ENCODE results near the gene KCNK3.

The KCNK3 gene

DNA sequence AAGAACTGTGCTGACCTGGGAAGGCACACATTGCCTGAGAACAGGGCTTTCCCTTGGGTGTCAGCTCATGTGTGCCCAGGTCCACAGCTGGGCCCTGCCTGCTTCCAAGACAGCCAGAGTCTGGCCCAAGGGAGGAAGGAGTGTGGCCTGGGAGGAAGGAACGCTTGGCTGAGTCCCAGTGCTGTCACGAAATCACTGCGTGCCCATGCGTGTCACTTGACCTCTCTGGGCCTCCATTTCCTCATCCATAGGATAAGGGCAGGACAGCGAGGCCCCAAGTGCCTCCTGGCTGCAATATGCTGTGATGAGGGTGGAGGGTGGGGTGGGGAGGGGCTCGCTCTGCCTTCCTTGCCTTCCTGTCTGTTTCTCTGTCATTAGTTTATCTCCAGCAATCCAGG, 642 bp upstream of the KCNK3 start:
- DNase-seq (ENCODE audit: low read depth), result no peak

DNA sequence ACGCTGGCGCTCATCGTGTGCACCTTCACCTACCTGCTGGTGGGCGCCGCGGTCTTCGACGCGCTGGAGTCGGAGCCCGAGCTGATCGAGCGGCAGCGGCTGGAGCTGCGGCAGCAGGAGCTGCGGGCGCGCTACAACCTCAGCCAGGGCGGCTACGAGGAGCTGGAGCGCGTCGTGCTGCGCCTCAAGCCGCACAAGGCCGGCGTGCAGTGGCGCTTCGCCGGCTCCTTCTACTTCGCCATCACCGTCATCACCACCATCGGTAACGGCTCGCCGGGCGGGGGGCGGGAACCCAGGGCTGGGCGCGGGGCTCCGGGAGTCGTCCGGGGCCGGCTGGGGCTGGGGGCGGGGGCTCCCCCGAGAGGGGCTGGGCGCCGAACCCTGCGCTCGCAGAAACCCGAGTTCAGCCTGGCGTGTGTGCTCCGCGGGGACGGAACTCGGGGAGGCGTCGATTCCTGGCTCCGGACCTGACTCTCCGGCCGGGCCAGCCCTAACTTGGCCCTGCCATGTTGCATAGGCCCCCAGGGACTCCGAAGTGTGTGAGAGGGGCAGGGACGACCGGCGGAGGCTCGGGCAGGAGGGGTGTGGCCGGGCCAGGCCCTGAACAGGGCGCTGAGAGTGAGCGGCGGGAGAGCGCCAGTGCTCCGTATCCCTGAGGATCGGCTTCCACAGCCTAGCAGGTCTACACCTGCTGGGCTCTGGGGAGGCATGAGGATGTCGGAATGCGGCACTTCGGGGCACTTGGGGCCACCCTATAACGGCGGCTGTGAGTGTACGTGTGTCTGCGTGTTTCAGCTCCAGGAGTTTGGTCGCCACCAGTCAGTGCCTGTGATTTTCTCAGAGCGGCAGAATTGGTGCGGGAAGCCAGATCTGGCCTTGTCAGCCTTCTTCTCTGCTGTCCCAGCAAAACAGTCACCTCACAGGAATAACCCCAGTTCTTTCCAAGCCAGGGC, 651 bp downstream of the KCNK3 start:
- peak; percentile 47 for DNase-seq (ENCODE audit: low read depth)

DNA sequence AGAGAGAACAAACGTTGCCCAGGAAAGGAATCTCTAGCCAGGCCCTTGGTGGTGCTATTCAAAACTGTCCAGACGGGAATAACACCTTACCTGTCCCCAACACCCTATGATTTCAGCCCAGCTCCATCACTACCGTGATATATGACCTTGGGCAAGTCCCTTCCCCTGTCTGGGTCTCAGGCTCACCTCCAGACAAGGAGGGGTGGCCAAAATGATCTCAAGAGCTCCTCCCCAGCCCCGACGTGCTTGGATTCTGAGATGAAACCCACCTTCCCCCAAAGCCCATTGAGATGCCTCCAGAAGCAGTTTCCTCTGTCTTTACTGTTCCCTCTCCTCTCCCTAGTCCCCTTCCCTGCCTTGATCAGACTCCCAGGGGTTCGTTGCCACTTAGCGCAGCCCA, 1.5 kb downstream of the KCNK3 start:
- no peak for DNase-seq (ENCODE audit: low read depth)

DNA sequence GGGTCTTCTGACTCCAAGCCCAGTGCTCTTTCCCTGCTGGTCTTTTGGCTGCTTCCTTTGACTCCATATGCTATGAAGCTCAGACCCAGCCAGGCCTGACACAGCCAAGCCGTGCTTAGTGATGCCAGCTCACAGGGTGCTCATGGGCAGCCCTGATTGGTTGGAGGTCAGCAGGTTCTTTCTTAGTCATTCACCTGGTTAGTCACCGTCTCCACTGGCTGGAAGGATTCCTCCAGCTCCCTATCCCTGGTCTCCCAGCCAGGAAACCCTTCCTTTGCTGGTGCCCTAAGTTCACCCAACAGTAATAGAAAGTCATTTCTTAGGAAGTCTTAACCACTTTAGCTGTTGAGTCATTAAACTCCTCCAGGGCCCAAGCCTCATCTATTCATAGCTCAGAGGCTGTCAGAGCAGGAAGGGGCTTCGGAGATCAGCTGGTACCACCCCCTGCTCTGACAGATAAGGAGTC, 3.9 kb downstream of the KCNK3 start:
- DNase-seq (ENCODE audit: low read depth), result peak; percentile 99

DNA sequence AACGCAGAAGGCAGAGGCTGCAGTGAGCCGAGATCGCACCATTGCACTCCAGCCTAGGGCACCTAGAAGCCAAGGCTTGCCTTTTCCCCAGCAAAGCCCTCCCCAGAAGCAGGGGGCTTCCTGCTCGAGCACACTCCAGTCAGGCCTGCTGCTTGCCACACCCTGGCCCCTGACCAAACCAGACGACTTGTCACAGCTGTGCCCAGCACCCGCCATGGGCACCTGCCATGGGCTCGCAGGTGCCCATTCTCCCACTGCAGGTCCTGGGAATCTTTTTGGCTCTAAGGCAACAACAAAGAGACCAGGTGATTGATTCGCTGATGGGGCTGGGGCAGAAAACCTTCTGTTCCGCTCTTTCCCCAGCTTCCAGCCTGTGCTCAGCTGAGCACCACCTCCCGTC, 4.9 kb downstream of the KCNK3 start:
- DNase-seq (ENCODE audit: low read depth), result no peak

DNA sequence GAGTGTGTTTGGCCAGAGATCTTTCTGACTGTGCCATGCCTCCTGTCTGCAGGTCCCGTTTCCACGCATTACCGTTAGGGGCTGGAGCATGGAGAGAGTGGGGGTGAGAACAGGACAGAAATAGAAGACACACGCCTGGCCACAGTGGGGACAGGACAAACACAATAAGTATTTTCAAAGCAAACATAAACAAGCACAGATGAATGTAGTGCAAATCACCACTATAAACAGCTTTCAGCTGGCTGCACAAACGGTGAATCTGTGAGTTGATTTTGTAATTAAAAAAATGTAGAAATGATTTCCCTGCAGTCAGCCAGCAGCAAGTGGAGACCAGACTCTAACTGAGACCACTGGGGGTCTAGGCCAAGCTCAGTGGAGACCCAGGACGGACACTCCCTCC, 6.8 kb downstream of the KCNK3 start:
- DNase-seq (ENCODE audit: low read depth), result no peak

DNA sequence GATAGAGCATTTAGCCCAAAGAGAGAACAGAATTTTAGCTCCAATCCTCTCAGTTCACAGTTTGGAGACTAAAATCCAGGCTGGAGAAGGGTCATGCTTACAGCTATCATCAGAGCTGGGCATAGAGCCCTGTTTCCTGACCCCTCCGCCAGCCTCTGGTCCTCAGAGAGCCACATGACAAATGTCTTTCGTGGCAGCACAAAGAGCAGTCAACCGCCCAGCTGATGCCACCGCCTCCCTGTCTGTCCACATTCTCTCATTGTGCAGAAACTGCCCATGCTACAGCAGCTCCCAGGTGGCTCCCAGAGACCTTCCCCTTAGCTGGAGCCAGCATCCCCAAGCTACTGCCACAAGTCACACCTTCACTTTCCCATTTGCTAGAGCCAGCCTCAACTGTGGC, 7.6 kb downstream of the KCNK3 start:
- DNase-seq (ENCODE audit: low read depth), result no peak

DNA sequence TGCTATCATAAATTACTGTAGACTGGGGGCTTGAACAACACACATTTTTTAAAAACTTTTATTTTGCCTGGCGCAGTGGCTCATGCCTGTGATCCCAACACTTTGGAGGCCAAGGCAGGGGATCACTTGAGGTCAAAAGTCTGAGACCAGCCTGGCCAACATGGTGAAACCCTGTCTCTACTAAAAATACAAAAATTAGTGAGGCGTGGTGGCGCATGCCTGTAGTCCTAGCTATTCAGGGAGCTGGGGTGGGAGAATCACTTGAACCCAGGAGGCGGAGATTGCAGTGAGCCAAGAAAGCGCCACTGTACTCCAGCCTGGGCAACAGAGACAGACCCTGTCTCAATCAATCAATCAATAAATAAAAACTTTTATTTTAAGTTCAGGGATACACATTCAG, 9.1 kb downstream of the KCNK3 start:
- no peak for DNase-seq (ENCODE audit: low read depth)

DNA sequence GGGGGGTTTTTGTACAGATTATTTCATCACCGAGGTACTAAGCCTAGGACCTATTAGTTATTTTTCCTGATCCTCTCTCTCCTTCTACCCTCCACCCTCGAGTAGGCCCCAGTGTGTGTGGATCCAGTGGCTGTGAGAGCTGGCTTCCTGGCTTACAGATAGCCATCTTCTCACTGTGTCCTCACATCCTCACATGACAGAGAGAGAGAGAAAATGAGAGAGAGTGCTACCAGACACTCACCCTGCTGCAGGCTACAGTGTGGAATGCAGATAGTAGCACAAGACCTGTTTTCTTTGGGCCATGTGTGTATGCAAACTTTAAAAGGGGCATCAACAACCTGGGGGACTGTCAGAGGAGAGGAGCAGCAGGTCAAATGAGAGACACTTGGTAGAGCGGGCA, 9.5 kb downstream of the KCNK3 start:
- peak; percentile 38 for DNase-seq (ENCODE audit: low read depth)

DNA sequence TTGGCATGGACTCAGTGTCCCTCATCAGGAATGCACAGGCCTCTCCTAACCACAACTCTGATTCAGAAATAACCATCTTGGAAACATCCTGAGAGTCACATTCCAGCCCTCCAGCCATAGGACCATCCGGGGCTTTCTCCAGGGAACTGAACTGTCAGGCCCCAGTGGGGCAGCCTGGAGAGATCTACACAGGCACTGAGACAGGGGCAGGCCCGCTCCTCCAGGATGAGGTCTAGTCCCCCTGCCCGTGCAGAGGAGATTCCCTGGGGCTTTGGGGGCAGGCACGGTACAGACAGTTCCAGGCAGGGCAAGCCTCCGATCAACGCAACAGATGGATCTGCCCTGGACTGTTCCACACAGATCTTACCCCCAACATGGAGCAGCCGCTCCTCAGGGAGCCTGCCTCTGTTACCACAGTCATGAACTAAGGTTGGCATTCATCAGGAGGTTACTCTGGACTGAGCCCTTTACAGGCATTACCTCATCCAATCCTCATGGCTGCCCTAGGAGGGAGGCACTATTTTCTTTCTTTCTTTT, 12.0 kb downstream of the KCNK3 start:
- peak; percentile 91 for DNase-seq (ENCODE audit: low read depth)

DNA sequence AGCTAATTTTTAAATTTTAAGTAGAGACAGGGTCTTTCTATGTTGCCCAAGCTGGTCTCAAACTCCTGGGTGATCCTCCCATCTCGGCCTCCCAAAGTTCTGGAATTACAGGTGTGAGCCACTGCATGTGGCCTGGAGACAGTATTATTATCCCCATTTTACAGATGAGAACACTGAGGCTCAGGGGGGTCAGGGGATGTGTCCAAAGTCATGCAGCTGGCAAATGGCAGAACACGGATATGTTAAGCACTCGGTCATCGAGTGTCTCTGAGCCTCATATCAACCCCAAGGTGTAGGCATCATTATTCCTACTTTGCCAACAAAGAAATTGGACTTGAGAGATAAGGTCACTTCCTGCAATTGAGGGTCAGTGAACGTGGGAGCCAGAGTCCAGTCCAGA, 12.6 kb downstream of the KCNK3 start:
- DNase-seq (ENCODE audit: low read depth), result no peak

DNA sequence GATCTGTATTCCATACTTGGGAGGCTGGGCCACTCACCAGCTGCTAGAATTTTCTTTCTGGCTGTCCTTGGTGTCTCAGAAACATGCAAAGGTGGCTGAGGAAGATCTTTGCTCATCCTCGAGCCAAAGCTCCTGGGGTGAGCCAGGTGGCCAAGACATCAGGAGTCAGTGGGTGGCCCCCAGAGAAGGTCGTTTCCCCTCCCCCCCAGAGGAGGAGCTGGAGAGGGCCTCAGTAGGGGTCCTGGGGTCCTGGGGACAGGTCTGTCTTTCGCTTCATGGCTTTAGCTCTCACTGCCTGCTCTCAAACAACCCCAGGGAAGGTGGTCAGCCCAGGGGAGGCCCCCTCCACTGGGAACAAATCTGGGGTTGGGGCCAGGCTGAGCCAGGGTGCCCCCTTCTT, 13.6 kb downstream of the KCNK3 start:
- DNase-seq (ENCODE audit: low read depth), result no peak

DNA sequence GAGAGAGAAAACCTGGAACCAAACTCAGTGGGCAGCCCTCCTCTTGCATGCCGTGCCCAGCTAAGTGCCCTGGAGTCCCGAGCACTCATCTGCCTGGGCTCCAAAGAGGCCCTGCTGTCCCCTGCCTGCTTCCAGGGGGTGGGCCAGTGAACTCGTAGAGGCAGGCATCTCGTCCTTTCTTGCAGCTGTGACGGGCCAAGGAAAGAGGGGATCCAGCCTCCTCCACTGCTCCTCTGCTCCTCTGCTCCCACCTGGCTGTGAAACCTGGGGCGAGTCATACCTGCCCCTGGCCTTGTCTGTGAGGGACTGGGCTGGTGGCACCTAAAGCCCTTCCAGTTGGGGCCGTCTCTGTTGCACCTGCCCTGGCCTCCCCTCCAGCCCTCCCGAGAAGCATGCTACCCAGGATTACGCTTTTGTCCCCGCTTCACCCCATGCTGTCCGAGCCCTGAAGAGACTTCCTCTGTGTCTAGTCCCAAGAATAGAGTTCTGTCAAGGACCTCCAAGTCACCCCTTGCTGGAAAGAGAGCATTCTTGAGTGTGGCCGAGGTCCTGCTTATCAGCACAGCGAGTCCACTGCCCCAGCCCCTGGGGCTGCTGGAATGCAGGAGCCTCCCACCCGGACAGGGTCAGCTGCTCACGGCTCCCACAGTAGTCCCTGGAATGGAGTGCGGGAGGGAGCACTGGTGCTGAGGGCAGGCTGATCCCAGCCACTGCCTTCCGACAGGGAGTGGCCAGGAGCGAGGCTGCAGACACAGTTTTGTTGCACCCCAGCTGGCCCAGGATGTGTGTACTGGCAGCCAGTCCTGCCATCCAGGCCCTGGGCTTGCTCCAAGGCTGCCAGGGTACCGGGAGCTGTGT, 14.3 kb downstream of the KCNK3 start:
- no peak for DNase-seq (ENCODE audit: low read depth)

DNA sequence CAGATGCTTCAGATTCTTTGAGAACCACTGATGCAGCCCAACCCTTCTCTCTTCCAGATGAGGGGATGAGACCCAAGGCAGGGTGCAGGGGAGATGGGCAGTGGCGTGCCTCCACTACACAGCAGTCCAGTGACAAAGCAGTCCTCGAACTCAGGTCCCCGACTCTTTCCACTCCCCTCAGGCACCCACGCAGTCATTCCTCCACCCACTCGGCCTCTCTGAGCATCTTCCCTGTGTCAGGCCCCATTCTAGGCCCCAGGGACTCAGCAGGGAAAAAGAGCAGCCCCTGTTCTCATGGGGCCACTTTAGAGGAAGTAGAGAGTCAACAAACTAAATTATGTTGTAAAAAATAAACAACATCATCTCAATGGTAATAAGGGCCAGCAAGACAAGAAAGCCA, 15.2 kb downstream of the KCNK3 start:
- no peak for DNase-seq (ENCODE audit: low read depth)

DNA sequence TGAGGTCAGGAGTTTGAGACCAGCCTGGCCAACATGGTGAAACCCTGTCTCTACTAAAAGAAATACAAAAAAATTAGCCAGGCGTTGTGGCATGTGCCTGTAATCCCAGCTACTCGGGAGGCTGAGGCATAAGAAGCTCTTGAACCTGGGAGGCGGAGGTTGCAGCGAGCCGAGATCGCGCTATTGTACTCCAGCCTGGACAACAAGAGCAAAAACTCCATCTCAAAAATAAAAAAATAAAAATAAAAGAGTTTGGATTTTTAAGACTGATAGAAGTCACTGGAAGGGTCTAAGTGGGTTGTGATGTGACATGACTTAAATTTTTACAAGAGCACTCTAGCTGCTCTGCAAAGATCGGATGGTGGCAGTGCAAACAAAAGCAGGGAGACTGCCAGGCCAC, 15.9 kb downstream of the KCNK3 start:
- DNase-seq (ENCODE audit: low read depth), result no peak

DNA sequence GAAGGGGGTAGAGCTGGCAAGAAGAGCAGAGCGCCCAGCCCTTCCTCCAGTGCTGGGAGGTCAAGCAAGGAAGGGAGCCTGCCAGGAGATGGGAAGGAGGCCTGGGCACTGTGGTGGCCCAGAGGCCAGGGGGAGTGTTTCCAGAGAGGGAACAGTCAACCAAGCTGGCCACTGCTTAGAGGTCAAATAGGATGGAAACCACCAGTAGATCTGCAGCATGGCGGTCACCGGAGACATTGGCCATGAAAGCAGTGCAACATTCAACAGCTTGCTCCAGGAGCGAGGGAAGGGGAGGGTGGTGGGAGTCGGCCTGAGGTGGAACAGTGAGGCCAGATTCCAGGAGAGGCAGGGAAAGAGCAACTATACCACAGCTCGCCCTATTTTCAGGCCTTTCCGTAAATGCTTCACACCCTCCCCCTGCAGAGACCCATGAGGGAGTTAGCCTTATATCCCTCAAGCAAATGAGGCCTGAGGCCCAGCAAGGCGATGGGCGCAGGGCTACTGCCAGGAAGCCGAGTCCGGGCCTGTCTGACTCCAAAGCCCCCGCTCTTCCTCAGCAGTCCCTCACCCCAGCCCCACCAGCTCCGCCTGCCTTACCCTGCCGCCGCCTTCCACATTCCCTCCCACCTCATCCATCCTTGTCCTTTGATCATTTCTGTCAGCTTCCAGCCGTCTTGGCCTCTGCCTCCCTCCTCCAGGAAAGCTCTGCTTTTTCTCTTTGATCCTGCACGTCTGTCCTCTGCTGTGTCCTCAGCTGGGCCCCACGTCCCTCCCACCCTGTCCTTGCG, 17.0 kb downstream of the KCNK3 start:
- DNase-seq (ENCODE audit: low read depth), result no peak

DNA sequence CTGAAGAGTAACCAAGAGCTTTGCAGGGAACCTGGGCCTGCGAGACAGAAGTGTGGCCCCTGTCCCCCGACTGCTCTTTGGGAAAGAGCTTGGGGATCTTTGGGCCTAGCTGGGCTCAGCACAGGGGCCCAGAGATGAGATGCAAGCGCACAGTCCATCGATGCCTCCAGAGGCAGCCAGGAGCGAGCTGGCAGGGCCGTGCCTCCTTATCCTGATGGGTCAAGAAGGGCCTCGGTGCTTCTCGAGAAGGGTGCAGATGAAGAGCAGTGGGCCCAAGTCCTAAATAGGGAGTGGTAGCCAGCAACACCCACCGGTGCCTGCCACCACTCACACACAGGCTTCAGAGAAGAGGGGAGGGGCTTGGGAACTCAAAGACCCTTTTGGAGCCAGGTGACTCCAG, 17.6 kb downstream of the KCNK3 start:
- no peak for DNase-seq (ENCODE audit: low read depth)

DNA sequence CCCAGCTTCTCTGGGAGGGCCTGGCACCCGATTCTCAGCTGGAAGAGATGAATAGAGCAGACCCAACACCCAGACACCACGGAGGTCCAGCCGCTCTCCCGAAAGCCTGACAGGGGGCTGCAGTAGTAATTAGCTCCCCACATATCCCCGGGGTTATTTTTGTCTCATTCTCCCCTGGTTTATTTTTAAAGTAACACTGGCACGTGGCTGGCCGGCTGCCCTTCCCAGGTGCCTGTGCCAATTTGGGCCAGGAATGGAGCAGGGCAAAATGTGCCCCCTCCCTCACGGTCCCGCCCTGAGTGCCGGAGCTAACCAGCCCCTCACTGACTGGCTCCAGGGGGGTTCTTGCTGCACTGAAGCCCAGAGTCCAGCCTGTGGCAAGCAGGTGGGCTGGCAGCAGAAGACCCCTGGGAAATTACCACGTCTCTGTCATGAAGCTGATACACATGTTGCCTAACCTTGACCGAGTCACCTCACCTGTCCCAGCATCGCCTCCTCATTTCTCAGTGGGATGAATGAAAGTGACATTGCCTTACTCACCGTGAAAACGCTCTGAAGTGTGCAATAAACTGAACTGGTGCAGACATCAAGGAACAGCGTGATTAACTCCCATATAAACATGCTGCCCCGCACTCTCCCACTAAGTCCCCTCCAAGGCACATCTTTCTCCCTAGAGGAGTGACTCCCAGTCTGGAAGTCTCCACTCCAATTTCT, 18.4 kb downstream of the KCNK3 start:
- DNase-seq (ENCODE audit: low read depth), result no peak

DNA sequence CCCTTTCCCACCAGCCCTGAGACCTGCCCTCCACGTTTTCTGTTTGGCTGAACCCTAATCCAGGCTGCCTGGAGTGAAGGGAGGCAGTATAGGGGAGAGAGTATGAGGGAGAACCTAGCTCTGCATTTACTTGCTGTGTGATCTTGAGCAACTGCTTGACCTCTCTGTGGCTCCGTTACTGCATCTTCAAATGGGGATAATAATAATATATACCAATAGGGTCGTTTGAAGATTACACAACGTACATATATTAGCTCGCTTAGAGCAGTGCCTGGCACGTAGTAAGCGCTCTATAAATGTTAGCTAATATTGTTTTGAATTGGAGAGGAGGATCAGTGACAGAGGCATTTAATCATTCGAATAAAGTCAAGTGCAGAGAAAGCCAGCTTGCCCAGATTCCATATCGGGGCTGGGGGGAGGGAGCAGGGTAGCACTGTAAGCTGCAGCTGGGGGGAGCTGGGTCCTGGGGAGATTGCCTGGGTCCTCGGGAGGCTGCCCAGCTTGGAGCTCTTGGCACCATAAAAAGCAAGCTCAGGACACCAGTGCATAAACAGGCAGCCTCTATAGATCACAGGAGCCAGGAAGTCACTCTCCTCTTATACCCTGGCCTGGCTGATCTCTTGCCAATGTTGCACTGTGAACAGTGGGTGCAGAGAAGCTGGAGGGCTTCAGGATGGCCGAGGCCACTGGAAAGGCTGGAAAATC, 19.1 kb downstream of the KCNK3 start:
- DNase-seq (ENCODE audit: low read depth), result no peak
